GM12864 (cell line): ENCODE results near the gene DCTPP1.
A peak's percentile ranks its signal among the peaks of the same experiment; 100 is the strongest.

Experiments used
- DNase-seq: peaks from one replicate; pipeline ENCODE4 v3.0.0-alpha.2; 2011; ENCODE audit warnings: low read depth
- H3K4me3 ChIP-seq: 2 replicates; pipeline ENCODE4 v1.5.1; 2011; ENCODE audit warnings: mild to moderate bottlenecking, low read depth, low read length, control low read depth
- TF ChIP-seq, protein P1 (sequence below): IDR thresholded peaks from 2 replicates; pipeline ENCODE4 v1.5.1; 2011; ENCODE audit warnings: low read depth, mild to moderate bottlenecking, moderate library complexity, low read length, control low read depth, inconsistent platforms; ENCODE audit errors: missing control alignments

Gene DCTPP1

DNA sequence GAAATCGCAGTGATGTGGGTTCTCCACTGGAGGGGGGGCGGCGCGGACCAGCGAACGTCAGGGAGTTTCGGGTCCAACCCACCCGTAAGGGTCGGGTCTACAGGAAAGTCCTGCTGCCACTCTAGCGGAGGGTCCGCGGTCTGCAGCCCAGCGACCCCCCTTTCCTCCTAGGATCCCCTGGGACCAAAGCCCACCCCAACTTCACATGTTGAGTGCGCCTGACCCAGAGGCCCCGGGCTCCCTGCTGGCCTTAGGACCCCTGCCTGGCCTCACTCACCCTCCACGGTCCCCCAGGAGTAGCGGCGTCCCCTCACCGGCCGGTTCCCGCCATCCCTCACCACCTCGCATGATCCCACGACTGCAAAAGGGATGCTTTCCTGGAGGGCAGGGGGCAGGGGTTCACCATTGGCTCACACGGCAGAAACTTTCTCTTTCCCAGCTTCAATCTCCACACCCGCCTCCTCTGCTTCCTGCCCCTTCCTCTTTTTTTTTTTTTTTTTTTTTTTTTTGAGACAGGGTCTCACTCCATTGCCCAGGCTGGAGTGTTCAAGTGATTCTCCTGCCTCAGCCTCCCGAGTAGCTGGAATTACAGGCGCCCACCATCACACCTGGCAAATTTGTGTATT is 50.6 kb downstream of the DCTPP1 start:
- TF ChIP-seq, protein P1, sequence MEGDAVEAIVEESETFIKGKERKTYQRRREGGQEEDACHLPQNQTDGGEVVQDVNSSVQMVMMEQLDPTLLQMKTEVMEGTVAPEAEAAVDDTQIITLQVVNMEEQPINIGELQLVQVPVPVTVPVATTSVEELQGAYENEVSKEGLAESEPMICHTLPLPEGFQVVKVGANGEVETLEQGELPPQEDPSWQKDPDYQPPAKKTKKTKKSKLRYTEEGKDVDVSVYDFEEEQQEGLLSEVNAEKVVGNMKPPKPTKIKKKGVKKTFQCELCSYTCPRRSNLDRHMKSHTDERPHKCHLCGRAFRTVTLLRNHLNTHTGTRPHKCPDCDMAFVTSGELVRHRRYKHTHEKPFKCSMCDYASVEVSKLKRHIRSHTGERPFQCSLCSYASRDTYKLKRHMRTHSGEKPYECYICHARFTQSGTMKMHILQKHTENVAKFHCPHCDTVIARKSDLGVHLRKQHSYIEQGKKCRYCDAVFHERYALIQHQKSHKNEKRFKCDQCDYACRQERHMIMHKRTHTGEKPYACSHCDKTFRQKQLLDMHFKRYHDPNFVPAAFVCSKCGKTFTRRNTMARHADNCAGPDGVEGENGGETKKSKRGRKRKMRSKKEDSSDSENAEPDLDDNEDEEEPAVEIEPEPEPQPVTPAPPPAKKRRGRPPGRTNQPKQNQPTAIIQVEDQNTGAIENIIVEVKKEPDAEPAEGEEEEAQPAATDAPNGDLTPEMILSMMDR: no peak
- no peak for DNase-seq
- peak overlapping the region; percentile 52 for H3K4me3 ChIP-seq

DNA sequence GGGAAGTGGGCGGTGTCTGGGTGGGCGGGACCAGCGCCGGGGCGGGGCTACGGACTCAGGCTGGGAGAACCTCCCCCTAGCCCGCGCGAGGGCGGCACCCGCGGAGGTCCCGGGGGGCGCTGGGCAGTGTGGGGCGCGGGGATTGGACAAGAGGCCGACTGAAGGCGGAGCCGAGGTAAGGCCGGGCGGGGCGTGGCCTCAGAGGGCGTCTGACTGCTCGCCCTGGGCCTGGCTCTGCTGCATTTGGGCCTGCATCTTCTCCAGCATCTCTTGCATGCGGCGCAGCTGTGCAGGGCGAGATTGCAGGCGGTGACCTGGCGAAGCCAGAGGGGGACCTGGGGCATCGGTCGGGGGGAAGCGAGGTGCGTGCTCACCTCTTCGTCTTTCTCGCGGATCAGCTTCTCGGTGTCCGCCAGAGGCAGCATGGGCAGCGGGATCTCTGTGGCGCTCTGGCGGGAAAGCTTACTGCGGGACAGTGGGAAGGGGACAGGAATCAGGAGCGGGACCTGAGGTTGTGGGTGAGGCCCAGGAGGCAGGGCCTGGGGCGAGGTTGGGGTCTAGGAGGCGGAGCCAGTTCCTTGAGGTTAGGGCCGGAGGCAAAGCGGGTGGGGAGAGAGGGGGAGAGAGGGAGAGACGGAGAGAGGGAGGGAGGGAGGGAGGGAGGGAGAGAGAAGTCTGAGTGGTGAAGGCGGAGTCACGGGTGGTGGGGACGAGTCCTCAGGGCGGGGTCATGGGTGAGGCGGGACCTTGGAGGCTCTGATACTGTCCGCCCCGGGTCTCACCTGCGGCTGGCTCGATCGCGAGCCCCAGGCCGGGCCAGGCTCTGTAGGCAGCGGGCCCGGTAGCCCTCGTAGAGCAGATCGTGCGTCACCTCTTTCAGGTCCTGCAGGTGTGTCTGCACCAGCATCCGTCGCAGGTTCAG is 51.3 kb downstream of the DCTPP1 start:
- TF ChIP-seq, protein P1: no peak
- peak overlapping the region; percentile 57 for H3K4me3 ChIP-seq
- DNase-seq: peak; percentile 89

DNA sequence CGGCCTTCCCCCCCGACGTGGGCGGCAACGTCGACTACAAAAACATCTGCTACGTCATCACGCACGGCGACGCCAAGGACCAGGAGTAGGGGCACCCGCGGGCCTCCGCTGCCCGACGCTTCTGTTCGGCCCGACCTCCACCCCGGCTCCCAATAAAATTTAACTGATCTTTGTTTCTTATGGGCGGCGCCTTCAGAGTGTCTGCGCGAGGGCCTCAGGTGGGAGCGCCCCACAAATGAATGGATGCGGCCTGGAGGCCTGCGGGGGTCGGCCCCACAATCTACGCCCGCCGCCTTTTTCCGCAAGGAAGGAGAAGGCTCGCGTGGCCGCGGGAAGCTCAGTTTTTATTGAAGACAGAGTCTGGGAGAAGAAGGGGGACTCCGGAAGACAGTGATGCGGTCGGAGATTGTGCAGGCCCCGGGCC is 52.0 kb downstream of the DCTPP1 start:
- TF ChIP-seq, protein P1: no peak

DNA sequence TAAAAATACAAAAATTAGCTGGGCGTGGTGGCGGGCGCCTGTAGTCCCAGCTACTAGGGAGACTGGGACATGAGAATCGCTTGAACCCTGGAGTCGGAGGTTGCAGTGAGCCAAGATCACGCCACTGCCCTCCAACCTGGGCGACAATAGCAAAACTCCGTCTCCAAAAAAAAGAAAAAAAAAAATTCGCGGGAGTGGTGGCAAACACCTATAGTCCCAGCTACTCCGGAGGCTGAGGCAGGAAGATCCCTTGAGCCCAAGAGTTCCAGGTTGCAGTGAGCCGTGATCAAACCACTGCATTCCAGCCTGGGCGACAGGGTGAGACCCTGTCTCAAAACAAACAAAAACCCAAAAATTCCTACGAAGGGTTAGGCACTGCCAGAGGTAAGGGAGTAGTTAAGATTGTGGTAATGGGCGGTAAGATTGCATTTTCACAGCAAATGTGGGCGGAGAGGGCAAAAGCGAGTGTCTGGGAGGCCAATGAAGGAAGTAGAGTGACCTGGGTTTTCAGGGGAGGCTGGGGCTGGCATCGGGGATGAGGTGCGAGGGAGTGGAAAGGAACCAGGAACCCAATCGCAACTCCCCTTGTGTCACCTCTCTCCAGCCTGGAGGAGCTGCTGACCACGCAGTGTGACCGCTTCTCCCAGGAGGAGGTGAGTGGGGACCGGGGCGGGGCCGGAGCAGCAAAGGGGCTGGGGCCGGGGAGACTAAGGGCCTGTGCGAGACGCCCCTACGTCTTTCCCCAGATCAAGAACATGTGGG is 52.6 kb downstream of the DCTPP1 start:
- no peak for DNase-seq
- TF ChIP-seq, protein P1: no peak
- peak overlapping the region; percentile 57 for H3K4me3 ChIP-seq

More for the DNA sequence above, 52.0 kb downstream of the DCTPP1 start:
- peak; percentile 72 for DNase-seq
- H3K4me3 ChIP-seq: peak overlapping the region; percentile 57

DNA sequence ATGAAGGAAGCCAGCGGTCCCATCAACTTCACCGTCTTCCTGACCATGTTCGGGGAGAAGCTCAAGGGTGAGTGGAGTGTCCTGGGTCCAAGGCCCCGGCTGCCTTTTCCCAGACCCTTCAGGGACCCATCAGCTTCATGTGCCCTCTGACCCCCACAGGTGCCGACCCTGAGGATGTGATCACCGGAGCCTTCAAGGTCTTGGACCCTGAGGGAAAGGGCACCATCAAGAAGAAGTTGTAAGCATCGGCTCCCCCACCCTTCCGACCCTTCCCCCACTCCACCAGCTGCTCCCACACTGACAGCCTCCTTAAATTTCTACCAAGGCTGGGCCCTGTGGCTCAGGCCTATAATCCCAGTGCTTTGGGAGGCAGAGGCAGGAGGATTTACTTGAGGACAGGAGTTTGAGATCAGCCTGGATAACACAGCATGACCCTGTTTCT is 53.3 kb downstream of the DCTPP1 start:
- no peak overlapping the region for H3K4me3 ChIP-seq
- TF ChIP-seq, protein P1: no peak
- DNase-seq: no peak

DNA sequence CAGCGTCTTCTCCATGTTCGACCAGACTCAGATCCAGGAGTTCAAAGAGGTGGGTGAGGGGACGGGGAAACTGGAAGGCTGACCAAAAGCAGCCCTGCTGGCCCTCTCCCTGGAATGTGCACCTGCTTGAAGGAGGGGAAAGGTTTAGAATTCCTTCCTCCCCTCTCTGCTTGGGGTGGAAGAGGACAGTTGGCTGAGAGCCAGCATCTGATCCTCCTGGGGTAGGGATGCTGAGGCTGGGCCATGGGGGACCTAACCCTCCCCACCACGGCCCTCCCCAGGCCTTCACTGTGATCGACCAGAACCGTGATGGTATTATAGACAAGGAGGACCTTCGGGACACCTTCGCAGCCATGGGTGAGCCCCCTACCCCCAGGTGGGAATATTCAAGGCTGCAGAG is 54.0 kb downstream of the DCTPP1 start:
- DNase-seq: no peak
- H3K4me3 ChIP-seq: no peak overlapping the region
- TF ChIP-seq, protein P1: no peak
